WTC11 (cell line): Measurements from ENCODE around the gene CRYGS.

ENCODE experiments used
- CREM ChIP-seq: sonication (generic); formaldehyde crosslinking; IDR thresholded peaks from 2 replicates; pipeline ENCODE4 v1.8.1; 2022; ENCODE audit warnings: mild to moderate bottlenecking, missing genetic modification reagents, moderate library complexity
- ELF4 ChIP-seq: sonication (generic); formaldehyde crosslinking; IDR thresholded peaks from 2 replicates; pipeline ENCODE4 v1.8.1; 2022; ENCODE audit warnings: low read depth, mild to moderate bottlenecking, moderate library complexity, missing genetic modification reagents
- SMAD3 ChIP-seq: sonication (generic); formaldehyde crosslinking; IDR thresholded peaks from 2 replicates; pipeline ENCODE4 v1.8.0; 2022; ENCODE audit warnings: missing genetic modification reagents, mild to moderate bottlenecking, borderline replicate concordance
- TEAD4 ChIP-seq: sonication (generic); formaldehyde crosslinking; IDR thresholded peaks from 2 replicates; pipeline ENCODE4 v1.8.0; 2022; ENCODE audit warnings: mild to moderate bottlenecking, missing genetic modification reagents
- ZBTB21 ChIP-seq: sonication (generic); formaldehyde crosslinking; IDR thresholded peaks from 2 replicates; pipeline ENCODE4 v1.8.1; 2023; ENCODE audit warnings: mild to moderate bottlenecking, missing genetic modification reagents, borderline replicate concordance
- ZNF121 ChIP-seq: sonication (generic); formaldehyde crosslinking; IDR thresholded peaks from 2 replicates; pipeline ENCODE4 v1.8.0; 2023; ENCODE audit warnings: missing genetic modification reagents
- ZNF317 ChIP-seq: sonication (generic); formaldehyde crosslinking; IDR thresholded peaks from 2 replicates; pipeline ENCODE4 v1.8.1; 2023; ENCODE audit warnings: low read depth, mild to moderate bottlenecking, moderate library complexity, missing genetic modification reagents, borderline replicate concordance
- TF ChIP-seq, protein P1 (sequence below): sonication (generic); formaldehyde crosslinking; IDR thresholded peaks from 2 replicates; pipeline ENCODE4 v1.8.1; 2023; ENCODE audit warnings: mild to moderate bottlenecking, missing genetic modification reagents, moderate library complexity
- TF ChIP-seq, protein P2 (sequence below): fragments of 200-600 bp; IDR thresholded peaks from 2 replicates; pipeline ENCODE4 v1.8.0; 2022; ENCODE audit warnings: antibody characterized with exemption
- TF ChIP-seq, protein P3 (sequence below): sonication (generic); formaldehyde crosslinking; IDR thresholded peaks from 2 replicates; pipeline ENCODE4 v1.8.0; 2022; ENCODE audit warnings: missing genetic modification reagents
- TF ChIP-seq, protein P4 (sequence below): sonication (generic); formaldehyde crosslinking; conservative IDR thresholded peaks from 2 replicates; pipeline ENCODE4 v1.8.1; 2022; ENCODE audit warnings: mild to moderate bottlenecking, missing genetic modification reagents
- TF ChIP-seq, protein P5 (sequence below): sonication (generic); formaldehyde crosslinking; IDR thresholded peaks from 2 replicates; pipeline ENCODE4 v1.8.0; 2022; ENCODE audit warnings: mild to moderate bottlenecking, missing genetic modification reagents
- TF ChIP-seq, protein P6 (sequence below): sonication (generic); formaldehyde crosslinking; IDR thresholded peaks from 2 replicates; pipeline ENCODE4 v1.8.1; 2023; ENCODE audit warnings: mild to moderate bottlenecking, missing genetic modification reagents, moderate library complexity

DNA sequence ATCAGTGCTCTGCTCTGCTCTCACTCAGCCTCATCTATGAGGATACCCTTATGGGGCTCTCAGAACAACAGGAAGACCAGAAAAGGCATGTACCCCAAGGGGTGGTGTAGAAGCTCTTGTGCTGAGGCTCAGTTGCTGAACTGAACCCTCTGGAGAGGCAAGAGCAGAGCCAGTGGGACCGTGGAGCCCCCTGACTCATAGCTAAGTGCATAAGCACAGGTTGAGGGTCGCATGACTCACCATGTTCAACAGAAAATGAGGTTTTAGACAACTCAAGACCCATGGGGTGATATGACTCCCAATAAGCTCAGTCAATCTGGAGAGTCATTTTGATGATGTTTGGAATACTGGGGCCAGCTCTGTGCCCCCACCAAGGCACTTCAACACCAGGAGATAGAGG is 37.3 kb downstream of the CRYGS start:
- TF ChIP-seq, protein P1, sequence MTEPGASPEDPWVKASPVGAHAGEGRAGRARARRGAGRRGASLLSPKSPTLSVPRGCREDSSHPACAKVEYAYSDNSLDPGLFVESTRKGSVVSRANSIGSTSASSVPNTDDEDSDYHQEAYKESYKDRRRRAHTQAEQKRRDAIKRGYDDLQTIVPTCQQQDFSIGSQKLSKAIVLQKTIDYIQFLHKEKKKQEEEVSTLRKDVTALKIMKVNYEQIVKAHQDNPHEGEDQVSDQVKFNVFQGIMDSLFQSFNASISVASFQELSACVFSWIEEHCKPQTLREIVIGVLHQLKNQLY (CRISPR knock-in tag), result no peak
- TF ChIP-seq ZNF317 (CRISPR knock-in tag), result no peak
- TF ChIP-seq, protein P2, sequence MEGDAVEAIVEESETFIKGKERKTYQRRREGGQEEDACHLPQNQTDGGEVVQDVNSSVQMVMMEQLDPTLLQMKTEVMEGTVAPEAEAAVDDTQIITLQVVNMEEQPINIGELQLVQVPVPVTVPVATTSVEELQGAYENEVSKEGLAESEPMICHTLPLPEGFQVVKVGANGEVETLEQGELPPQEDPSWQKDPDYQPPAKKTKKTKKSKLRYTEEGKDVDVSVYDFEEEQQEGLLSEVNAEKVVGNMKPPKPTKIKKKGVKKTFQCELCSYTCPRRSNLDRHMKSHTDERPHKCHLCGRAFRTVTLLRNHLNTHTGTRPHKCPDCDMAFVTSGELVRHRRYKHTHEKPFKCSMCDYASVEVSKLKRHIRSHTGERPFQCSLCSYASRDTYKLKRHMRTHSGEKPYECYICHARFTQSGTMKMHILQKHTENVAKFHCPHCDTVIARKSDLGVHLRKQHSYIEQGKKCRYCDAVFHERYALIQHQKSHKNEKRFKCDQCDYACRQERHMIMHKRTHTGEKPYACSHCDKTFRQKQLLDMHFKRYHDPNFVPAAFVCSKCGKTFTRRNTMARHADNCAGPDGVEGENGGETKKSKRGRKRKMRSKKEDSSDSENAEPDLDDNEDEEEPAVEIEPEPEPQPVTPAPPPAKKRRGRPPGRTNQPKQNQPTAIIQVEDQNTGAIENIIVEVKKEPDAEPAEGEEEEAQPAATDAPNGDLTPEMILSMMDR, result no peak
- TF ChIP-seq, protein P3, sequence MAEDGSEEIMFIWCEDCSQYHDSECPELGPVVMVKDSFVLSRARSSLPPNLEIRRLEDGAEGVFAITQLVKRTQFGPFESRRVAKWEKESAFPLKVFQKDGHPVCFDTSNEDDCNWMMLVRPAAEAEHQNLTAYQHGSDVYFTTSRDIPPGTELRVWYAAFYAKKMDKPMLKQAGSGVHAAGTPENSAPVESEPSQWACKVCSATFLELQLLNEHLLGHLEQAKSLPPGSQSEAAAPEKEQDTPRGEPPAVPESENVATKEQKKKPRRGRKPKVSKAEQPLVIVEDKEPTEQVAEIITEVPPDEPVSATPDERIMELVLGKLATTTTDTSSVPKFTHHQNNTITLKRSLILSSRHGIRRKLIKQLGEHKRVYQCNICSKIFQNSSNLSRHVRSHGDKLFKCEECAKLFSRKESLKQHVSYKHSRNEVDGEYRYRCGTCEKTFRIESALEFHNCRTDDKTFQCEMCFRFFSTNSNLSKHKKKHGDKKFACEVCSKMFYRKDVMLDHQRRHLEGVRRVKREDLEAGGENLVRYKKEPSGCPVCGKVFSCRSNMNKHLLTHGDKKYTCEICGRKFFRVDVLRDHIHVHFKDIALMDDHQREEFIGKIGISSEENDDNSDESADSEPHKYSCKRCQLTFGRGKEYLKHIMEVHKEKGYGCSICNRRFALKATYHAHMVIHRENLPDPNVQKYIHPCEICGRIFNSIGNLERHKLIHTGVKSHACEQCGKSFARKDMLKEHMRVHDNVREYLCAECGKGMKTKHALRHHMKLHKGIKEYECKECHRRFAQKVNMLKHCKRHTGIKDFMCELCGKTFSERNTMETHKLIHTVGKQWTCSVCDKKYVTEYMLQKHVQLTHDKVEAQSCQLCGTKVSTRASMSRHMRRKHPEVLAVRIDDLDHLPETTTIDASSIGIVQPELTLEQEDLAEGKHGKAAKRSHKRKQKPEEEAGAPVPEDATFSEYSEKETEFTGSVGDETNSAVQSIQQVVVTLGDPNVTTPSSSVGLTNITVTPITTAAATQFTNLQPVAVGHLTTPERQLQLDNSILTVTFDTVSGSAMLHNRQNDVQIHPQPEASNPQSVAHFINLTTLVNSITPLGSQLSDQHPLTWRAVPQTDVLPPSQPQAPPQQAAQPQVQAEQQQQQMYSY (CRISPR knock-in tag), result no peak
- TF ChIP-seq TEAD4 (CRISPR knock-in tag), result no peak
- TF ChIP-seq, protein P4, sequence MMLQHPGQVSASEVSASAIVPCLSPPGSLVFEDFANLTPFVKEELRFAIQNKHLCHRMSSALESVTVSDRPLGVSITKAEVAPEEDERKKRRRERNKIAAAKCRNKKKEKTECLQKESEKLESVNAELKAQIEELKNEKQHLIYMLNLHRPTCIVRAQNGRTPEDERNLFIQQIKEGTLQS (CRISPR knock-in tag), result no peak
- no peak for TF ChIP-seq ZNF121 (CRISPR knock-in tag)
- TF ChIP-seq, protein P5, sequence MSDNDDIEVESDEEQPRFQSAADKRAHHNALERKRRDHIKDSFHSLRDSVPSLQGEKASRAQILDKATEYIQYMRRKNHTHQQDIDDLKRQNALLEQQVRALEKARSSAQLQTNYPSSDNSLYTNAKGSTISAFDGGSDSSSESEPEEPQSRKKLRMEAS, result no peak
- TF ChIP-seq ELF4 (CRISPR knock-in tag), result no peak
- no peak for TF ChIP-seq ZBTB21 (CRISPR knock-in tag)
- no peak for TF ChIP-seq SMAD3
- TF ChIP-seq CREM (CRISPR knock-in tag), result no peak
- TF ChIP-seq, protein P6, sequence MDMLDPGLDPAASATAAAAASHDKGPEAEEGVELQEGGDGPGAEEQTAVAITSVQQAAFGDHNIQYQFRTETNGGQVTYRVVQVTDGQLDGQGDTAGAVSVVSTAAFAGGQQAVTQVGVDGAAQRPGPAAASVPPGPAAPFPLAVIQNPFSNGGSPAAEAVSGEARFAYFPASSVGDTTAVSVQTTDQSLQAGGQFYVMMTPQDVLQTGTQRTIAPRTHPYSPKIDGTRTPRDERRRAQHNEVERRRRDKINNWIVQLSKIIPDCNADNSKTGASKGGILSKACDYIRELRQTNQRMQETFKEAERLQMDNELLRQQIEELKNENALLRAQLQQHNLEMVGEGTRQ (CRISPR knock-in tag), result no peak
